ENCODE data around the gene FOCAD. TPM values are rescaled to one million over a fixed set of nuclear protein-coding genes. Genes with fewer than 3 reads are reported as not detected.
A peak's percentile ranks its signal among the peaks of the same experiment; 100 is the strongest.

Gene FOCAD
- total RNA-seq, 1 donor from 2014 or later = 38.4 TPM

DNA sequence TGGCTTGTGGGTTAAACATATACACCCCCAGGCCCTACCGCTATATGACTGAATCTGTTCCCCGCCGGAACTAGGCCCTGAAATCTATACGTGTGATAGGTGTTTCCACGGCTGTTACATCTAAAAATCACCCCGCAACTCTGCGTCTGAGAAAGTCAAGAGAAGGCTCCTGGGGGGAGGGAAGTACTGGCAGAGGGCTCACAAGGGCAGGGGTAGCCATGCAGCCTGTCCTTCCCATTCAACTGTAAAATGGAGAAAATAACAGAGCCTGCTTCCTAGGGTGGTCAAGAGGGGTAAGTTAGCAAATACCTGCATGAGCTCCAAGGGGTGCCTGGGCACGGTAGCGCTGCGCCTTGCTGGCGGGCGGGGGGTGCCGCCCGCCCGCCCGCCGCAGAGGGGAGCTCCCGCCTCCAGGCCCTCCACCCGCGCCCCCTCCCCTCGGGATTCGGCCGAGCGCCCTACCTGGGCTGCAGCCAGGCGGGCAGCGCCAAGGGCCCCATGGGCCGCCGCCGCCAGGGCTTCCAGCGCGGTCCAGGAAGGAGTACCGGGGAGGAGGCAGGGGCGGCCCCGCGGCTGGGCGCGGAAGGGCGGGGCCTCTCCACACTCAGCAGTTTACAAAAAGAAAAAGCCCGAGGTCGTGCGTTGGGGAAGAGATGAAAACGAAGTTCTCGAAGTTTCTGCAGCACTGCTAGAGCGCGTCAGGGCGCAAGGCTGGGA lies 347.2 kb downstream of the FOCAD start, which contains the start of gene HACD4:
Gene HACD4, minus strand, starts transcription at position 550 of the 717 bp plus-strand sequence. Its CDS starts 50 bp downstream, at position 500.
- peaks cover 22% of the 10 kb centered on the region for H3K4me1 Mint-ChIP-seq (ENCODE audit: unreplicated experiment)
- peak within 1 kb of the TSS; percentile 56 for H3K4me3 Mint-ChIP-seq (ENCODE audit: unreplicated experiment)
- H3K27ac Mint-ChIP-seq (ENCODE audit: unreplicated experiment) = no peak within 1 kb of the TSS
- H3K36me3 Mint-ChIP-seq (ENCODE audit: unreplicated experiment) = peaks cover 2% of the 10 kb centered on the region
- H3K9me3 Mint-ChIP-seq (ENCODE audit: unreplicated experiment) = no peaks in the 10 kb centered on the region
- TF ChIP-seq, protein P1, sequence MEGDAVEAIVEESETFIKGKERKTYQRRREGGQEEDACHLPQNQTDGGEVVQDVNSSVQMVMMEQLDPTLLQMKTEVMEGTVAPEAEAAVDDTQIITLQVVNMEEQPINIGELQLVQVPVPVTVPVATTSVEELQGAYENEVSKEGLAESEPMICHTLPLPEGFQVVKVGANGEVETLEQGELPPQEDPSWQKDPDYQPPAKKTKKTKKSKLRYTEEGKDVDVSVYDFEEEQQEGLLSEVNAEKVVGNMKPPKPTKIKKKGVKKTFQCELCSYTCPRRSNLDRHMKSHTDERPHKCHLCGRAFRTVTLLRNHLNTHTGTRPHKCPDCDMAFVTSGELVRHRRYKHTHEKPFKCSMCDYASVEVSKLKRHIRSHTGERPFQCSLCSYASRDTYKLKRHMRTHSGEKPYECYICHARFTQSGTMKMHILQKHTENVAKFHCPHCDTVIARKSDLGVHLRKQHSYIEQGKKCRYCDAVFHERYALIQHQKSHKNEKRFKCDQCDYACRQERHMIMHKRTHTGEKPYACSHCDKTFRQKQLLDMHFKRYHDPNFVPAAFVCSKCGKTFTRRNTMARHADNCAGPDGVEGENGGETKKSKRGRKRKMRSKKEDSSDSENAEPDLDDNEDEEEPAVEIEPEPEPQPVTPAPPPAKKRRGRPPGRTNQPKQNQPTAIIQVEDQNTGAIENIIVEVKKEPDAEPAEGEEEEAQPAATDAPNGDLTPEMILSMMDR (IDR thresholded peaks at IDR 0.05) = no peak
- H3K27me3 Mint-ChIP-seq (ENCODE audit: unreplicated experiment) = no peaks in the 10 kb centered on the region
- no peak for DNase-seq (ENCODE audit: extremely low spot score, unreplicated experiment)

- peak overlapping the region; percentile 56 for H3K4me3 Mint-ChIP-seq (ENCODE audit: unreplicated experiment)
- H3K27me3 Mint-ChIP-seq (ENCODE audit: unreplicated experiment) = no peaks in the 10 kb centered on the region
- TF ChIP-seq, protein P1 (IDR thresholded peaks at IDR 0.05) = no peak
- peaks cover 2% of the 10 kb centered on the region for H3K36me3 Mint-ChIP-seq (ENCODE audit: unreplicated experiment)
- no peak overlapping the region for H3K27ac Mint-ChIP-seq (ENCODE audit: unreplicated experiment)
- no peaks in the 10 kb centered on the region for H3K9me3 Mint-ChIP-seq (ENCODE audit: unreplicated experiment)
- DNase-seq (ENCODE audit: extremely low spot score, unreplicated experiment) = no peak
- H3K4me1 Mint-ChIP-seq (ENCODE audit: unreplicated experiment) = peaks cover 16% of the 10 kb centered on the region
Measured at GRCh38 chr9:21031808-21032183, 347.7 kb downstream of the FOCAD start.

DNA sequence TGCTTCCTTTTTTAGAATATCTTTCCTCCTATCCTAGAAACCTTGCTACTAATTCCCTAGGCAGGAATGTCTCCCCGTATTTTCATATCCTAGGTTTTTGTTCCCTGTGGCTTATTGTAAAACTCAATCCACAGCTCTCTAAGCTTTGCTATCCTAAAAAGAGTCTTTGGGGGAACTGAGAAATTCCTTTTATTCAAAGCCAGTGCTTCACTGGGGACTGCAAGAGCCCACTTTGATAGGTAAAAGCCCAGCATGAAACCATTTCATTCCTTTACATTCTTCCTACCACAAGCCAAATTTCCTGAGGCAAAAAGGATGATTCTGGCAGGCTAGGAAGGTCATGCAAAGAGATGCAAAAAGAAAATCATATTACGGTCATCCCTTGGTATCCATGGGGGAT lies 353.2 kb downstream of the FOCAD start:
- Mint-ChIP-seq H3K4me1 (ENCODE audit: unreplicated experiment) (peaks cover 2% of the 10 kb centered on the region), H3K9me3 (ENCODE audit: unreplicated experiment) (no peaks in the 10 kb centered on the region), H3K4me3 (ENCODE audit: unreplicated experiment) (no peak overlapping the region), H3K27ac (ENCODE audit: unreplicated experiment) (no peak overlapping the region), H3K36me3 (ENCODE audit: unreplicated experiment) (peaks cover 2% of the 10 kb centered on the region), H3K27me3 (ENCODE audit: unreplicated experiment) (no peaks in the 10 kb centered on the region)
- DNase-seq (ENCODE audit: extremely low spot score, unreplicated experiment) = no peak
- TF ChIP-seq, protein P1 (IDR thresholded peaks at IDR 0.05) = no peak

GRCh38 chr9:21039302-21039701 lies 355.2 kb downstream of the FOCAD start:
- no peak for DNase-seq (ENCODE audit: extremely low spot score, unreplicated experiment)
- no peaks in the 10 kb centered on the region for H3K9me3 Mint-ChIP-seq (ENCODE audit: unreplicated experiment)
- no peak overlapping the region for H3K4me3 Mint-ChIP-seq (ENCODE audit: unreplicated experiment)
- H3K27ac Mint-ChIP-seq (ENCODE audit: unreplicated experiment) = no peak overlapping the region
- H3K27me3 Mint-ChIP-seq (ENCODE audit: unreplicated experiment) = no peaks in the 10 kb centered on the region
- no peaks in the 10 kb centered on the region for H3K36me3 Mint-ChIP-seq (ENCODE audit: unreplicated experiment)
- TF ChIP-seq, protein P1 (IDR thresholded peaks at IDR 0.05) = no peak
- no peaks in the 10 kb centered on the region for H3K4me1 Mint-ChIP-seq (ENCODE audit: unreplicated experiment)

GRCh38 chr9:21042466-21042865 lies 358.4 kb downstream of the FOCAD start:
- no peaks in the 10 kb centered on the region for H3K36me3 Mint-ChIP-seq (ENCODE audit: unreplicated experiment)
- H3K27ac Mint-ChIP-seq (ENCODE audit: unreplicated experiment) = no peak overlapping the region
- peaks cover 1% of the 10 kb centered on the region for H3K27me3 Mint-ChIP-seq (ENCODE audit: unreplicated experiment)
- no peak overlapping the region for H3K4me3 Mint-ChIP-seq (ENCODE audit: unreplicated experiment)
- no peak for DNase-seq (ENCODE audit: extremely low spot score, unreplicated experiment)
- H3K4me1 Mint-ChIP-seq (ENCODE audit: unreplicated experiment) = no peaks in the 10 kb centered on the region
- TF ChIP-seq, protein P1 (IDR thresholded peaks at IDR 0.05) = no peak
- no peaks in the 10 kb centered on the region for H3K9me3 Mint-ChIP-seq (ENCODE audit: unreplicated experiment)

Data from osteocyte (in vitro differentiated cells).